HG03565 (cell line): ENCODE results near the gene NAPB.

Experiments
- ATAC-seq: cut with Tn5 transposase; IDR thresholded peaks from one replicate; pipeline ENCODE4 v1.9.1; 2021; ENCODE audit warnings: mild to moderate bottlenecking, moderate library complexity; ENCODE audit not compliant: unreplicated experiment

NAPB gene

GRCh38 chr20:23438661-23439060 lies 17.4 kb upstream of the NAPB start:
- ATAC-seq: no peak

- no peak for ATAC-seq
These were observed 16.0 kb upstream of the NAPB start for GRCh38 chr20:23437126-23437899.

GRCh38 chr20:23436681-23437080 lies 15.4 kb upstream of the NAPB start:
- no peak for ATAC-seq

- ATAC-seq: no peak
These were observed 14.6 kb upstream of the NAPB start for GRCh38 chr20:23435626-23436539.

- ATAC-seq: no peak
These were observed 13.4 kb upstream of the NAPB start for GRCh38 chr20:23434521-23435313.

GRCh38 chr20:23433628-23434027 lies 12.3 kb upstream of the NAPB start:
- no peak for ATAC-seq

GRCh38 chr20:23425129-23425528 lies 3.8 kb upstream of the NAPB start:
- ATAC-seq: no peak

- ATAC-seq: no peak
These were observed 1.0 kb downstream of the NAPB start for GRCh38 chr20:23419995-23420901.

GRCh38 chr20:23419657-23419994 lies 1.7 kb downstream of the NAPB start:
- no peak for ATAC-seq

- ATAC-seq: no peak
These were observed 3.4 kb downstream of the NAPB start for GRCh38 chr20:23417861-23418260.

GRCh38 chr20:23415959-23416583 lies 5.2 kb downstream of the NAPB start:
- no peak for ATAC-seq

GRCh38 chr20:23415555-23415954 lies 5.7 kb downstream of the NAPB start:
- no peak for ATAC-seq

- ATAC-seq: no peak
These were observed 6.6 kb downstream of the NAPB start for GRCh38 chr20:23414526-23415188.

GRCh38 chr20:23413862-23414422 lies 7.3 kb downstream of the NAPB start:
- no peak for ATAC-seq

- no peak for ATAC-seq
These were observed 9.3 kb downstream of the NAPB start for GRCh38 chr20:23412026-23412425.

GRCh38 chr20:23410916-23411695 lies 10.2 kb downstream of the NAPB start:
- no peak for ATAC-seq

- no peak for ATAC-seq
These were observed 11.5 kb downstream of the NAPB start for GRCh38 chr20:23409800-23410199.

GRCh38 chr20:23408957-23409356 lies 12.3 kb downstream of the NAPB start:
- ATAC-seq: no peak
